Measurements from ENCODE around the gene SMNDC1.

SMNDC1 gene

DNA sequence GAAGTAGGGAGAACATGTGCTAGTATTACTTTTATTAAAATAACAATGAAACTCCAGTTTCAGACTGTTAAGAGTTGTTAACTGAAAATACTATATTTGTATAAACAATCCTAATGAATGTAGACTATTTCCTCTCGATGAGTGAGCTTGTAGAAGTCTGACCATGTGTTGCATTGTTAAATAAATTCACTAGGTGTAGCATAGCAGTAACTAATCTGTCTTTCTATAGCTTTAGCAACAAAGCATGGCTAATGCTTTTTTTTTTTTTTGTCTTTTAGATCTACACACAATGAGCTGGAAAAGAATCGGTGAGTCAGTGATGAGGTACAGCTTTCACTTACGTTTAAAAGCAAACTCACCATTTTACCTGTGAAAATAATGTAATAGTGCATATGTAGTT lies 60.2 kb downstream of the SMNDC1 start:
- no peak for DNase-seq

DNA sequence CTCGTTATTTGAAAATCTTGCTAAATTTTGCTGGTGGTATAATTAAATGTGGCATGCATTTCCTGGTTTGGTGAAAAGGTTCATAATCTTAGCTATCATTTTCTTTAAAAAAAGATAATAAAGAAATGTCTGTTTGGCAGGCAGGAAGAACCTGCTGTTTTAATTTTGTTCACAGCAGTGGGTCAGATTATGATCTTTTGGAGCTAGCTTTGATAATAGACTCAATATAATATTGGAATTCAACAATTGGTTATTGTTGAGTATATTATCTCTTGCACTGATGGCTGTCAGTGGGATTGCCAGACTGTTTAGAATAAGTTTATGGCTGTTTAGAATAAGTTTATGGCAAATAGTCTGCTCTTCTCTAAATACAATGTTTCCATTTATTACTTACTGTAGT lies 62.2 kb downstream of the SMNDC1 start:
- DNase-seq: no peak

DNA sequence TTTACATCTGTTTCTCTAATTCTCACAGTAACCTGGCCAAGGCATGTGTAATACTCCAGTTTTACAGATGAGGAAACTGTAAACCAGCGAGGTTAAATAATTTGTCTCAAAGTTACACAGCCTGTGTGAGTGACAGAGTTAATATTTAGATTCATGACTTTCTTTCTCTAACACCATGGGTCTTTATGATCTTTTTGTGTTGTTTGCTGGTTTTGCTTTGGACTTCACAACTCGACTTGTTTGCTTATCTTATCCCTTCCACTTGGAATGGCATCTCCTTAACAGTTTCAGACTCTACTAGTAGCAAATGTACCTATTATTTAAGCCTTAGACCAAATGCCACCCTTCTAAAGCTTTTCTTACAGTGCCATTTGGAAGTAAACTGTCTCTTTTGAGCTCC lies 62.9 kb downstream of the SMNDC1 start:
- no peak for DNase-seq

DNA sequence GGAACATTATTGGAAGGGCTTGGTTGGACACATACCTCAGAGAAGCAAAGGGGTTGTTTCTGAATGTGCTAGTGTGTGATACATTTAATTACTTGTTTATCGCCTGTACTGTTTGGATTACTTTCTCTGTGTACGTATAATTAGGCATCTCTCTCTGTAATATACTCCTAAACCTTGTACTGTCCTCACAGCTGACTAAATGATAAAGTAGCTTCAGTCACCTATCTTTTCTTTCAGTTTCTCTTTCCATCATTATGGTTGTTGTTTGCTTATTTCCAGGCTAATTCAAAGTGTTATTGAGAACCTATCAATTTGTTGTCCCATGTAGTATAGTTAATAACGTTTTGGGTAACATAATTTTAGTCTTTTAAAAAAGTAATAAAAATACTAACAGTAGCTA lies 63.3 kb downstream of the SMNDC1 start:
- no peak for DNase-seq
